T-helper 2 cell treated with Interferon-gamma antibody and Interleukin-4, amounts not matched to agents 100 ng/mL and 5 ng/mL, for 36 hours (primary cell): Measurements from ENCODE around the gene FBXO31. TPM values are rescaled to one million over a fixed set of nuclear protein-coding genes. Genes with fewer than 3 reads are reported as not detected.
"Not testable (repeated sequence)": the region's sequence is repeated elsewhere in the genome, so short reads cannot be mapped to it uniquely, and the experiment has no call there.

Experiments
- intact Hi-C: fragments of 100-400 bp; cut with micrococcal nuclease; formaldehyde crosslinking; loops from one replicate; pipeline ENCODE4 v1.15.1; 2023
- total RNA-seq: library from RNA; stranded (reverse); gene quantifications from 2 replicates; pipeline ENCODE4 v1.2.3, GENCODE V29; 2022

The FBXO31 gene
- total RNA-seq, 1 donor from 2014 or later: 26.7 TPM

GRCh38 chr16:87387942-87388817 lies 4.6 kb upstream of the FBXO31 start:
- intact Hi-C loops: loop anchor here (10.0 kb wide), 2 partner anchors 487 to 833 kb away; partner anchors contain the start of gene MTHFSD

DNA sequence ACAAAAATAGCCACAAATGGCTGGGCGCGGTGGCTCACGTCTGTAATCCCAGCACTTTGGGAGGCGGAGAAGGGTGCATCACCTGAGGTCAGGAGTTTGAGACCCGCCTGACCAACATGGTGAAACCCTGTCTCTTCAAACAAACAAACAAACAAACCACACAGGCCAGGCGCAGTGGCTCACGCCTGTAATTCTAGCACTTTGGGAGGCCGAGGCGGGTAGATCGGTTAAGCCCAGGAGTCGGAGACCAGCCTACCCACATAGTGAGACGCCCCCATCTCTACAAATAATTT lies 1.2 kb upstream of the FBXO31 start:
- intact Hi-C loops: loop anchor here (1.0 to 10.0 kb wide), 6 partner anchors 7 to 830 kb away; partner anchors contain the start of genes MAP1LC3B, MTHFSD and ZCCHC14

- intact Hi-C loops: loop anchor here (1.0 to 10.0 kb wide), 6 partner anchors 8 to 830 kb away; partner anchors contain the start of genes MAP1LC3B, MTHFSD and ZCCHC14
Observed at GRCh38 chr16:87384162-87384874, 742 bp upstream of the FBXO31 start.

- intact Hi-C loops: loop anchor here (5.0 to 10.0 kb wide), 4 partner anchors 35 to 827 kb away; partner anchors contain the start of gene MTHFSD
Observed at GRCh38 chr16:87382023-87382785, 1.4 kb downstream of the FBXO31 start.

DNA sequence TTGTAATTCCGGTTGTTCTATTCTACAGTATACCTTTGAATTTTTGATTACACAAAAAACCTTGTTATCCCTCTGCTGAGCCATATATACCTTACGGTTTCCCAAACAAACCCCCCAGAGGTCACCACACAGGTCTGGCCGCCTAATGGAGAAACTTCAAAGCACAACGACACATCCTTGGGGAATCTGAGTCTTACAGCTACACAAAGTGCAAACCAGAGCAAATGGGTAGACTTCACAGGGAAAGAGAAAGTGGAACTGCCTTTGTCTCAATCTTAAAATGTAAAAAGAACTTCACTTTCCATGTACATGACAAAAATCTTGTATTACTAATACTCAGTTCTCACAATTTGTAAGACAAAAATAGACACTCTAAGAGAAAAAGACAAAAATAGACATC lies 2.7 kb downstream of the FBXO31 start:
- intact Hi-C loops: loop anchor here (5.0 to 10.0 kb wide), 4 partner anchors 34 to 826 kb away; partner anchors contain the start of gene MTHFSD

- intact Hi-C loops: loop anchor here (5.0 to 10.0 kb wide), 4 partner anchors 33 to 826 kb away; partner anchors contain the start of gene MTHFSD
Observed at GRCh38 chr16:87380403-87380802, 3.2 kb downstream of the FBXO31 start.

DNA sequence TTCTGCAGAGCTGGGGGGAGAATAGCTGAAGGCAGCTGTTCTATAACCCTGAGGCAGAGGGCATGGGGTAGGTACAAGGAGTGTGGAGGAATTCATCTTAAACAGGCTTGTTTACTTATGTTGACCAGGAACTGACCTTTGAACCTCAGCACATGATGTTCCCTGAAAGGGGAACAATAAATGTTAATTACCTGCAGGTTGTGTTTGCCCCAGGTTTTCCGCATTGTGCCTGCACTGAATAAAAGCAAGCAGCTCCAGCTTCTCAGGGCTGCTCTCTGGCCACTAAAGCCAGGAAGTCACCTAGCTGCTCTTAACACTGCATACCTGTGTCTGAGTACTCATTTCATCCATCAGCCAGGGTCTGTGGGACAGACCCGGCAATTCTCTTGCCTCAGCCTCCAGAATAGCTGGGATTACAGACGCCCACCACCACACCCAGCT lies 4.2 kb downstream of the FBXO31 start:
- intact Hi-C loops: not testable (repeated sequence)

- intact Hi-C loops: no loop called here
Observed at GRCh38 chr16:87376660-87377059, 6.9 kb downstream of the FBXO31 start.

GRCh38 chr16:87375426-87376135 lies 8.0 kb downstream of the FBXO31 start:
- intact Hi-C loops: no loop called here

GRCh38 chr16:87374313-87374712 lies 9.3 kb downstream of the FBXO31 start:
- intact Hi-C loops: no loop called here

- intact Hi-C loops: no loop called here
Observed at GRCh38 chr16:87372305-87372704, 11.3 kb downstream of the FBXO31 start.

GRCh38 chr16:87371261-87371866 lies 12.2 kb downstream of the FBXO31 start:
- intact Hi-C loops: no loop called here

GRCh38 chr16:87369796-87370719 lies 13.5 kb downstream of the FBXO31 start:
- intact Hi-C loops: no loop called here

DNA sequence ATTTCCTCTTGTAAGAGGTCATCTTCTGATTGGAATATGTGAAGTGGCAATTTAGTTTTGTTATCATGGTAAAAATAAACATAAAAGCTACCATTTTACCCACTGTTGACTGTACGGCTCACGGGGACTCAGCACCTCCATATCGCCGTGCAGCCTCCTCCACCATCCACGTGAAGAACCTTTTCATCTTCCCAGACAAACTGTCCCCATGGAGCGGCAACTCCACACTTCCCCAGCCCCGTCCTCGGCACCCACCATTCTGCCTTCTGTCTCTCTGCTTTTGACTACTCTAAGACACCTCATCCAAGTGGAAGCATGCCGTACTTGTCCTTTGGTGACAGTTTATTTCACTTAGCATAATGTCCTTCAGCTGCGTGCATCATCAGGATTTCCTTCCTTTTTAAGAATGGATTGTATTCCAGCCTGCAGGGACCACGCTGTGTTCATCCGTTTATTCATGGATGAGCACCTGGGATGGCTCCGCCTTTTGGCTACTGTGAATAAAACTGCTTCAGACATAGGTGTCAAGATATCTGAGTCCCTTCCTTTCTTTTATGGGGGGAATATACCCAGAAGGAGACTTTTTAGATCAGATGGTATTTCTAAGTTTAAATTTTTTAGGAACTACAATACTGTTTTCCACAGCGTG lies 14.3 kb downstream of the FBXO31 start:
- intact Hi-C loops: no loop called here

DNA sequence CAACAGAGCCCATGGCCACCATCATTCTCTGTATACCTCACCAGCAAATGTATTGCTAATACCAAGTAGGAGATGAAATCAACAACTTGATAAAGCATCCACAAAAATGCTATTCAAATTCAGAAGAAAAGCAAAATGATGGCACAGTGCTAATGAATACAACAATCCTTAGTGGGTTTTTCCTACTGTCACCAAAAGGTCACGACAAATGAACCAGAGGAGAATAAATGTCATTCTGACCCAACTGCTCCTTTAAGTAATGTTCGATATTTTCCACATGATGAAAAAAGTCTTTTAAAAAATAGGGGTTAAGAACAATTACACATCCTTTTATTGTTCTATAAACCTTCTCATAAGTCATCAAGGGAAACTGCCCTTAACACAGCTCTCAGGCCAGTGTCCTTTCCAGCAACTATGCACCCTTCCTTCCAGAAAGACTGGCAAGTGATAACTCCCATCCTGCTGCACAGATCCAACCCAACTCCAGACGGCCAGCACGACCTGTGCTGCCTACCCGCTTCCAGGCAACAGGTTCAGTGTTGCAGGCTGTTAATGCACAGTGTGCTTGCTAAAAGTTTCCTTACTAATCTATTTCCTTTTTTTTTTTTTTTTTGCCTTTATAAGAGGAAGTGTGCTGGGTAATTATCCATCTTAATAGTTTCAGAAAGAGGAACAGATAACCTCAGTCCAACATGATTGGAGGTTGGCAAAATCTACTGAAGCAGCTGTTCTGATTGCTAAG lies 15.4 kb downstream of the FBXO31 start:
- intact Hi-C loops: no loop called here

DNA sequence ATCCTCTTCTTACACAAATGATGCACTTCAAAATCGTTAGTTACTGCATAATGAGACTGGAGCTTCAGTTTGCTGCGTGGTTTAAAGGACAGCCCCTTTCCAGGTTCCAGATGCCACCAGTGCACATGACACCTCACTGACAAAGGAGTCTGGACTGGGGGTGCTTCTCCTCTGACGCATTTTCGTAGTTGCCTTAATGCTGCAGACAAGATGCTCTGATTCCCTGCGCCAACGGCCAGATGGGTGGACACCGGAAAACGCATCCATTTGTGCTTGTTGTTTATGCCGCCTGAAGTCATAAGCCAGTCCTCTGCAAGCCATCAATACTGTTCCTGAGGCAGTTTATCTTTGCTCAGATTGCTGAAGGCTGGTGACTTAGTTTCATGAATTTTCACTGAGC lies 16.0 kb downstream of the FBXO31 start:
- intact Hi-C loops: no loop called here

DNA sequence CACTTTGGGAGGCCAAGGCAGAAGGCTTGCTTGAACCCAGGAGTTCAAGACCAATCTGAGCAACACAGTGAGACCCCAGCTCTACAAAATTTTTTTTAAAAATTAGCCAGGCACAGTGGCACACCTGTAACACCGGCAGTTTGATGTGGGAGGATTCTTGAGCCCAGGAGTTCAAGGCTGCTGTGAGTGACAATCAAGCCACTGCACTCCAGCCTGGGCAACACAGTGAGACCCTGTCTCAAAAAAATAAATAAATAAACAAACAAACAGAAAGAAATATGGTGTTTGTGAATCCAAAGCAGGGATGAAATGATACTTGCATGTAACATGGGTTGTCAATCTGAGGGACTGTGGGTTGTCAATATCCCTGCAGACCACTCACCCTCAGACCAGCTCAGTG lies 16.6 kb downstream of the FBXO31 start:
- intact Hi-C loops: no loop called here

GRCh38 chr16:87366288-87366687 lies 17.3 kb downstream of the FBXO31 start:
- intact Hi-C loops: no loop called here
